ENCODE measurements around the gene SLX1A.
"Not testable (repeated sequence)": the region's sequence is repeated elsewhere in the genome, so short reads cannot be mapped to it uniquely, and the experiment has no call there.

SLX1A gene

GRCh38 chr16:30193615-30194014, at the start of gene SLX1A, which contains the start of gene BOLA2B:
SLX1A (plus strand) TSS chr16:30193875; CDS start chr16:30194085, 210 bp downstream.
BOLA2B (minus strand) TSS chr16:30193666; CDS start chr16:30193595, 71 bp downstream.
- DNase-seq (ENCODE audit: low read depth): not testable (repeated sequence)

GRCh38 chr16:30144017-30144416, 49.7 kb upstream of the SLX1A start:
- DNase-seq (ENCODE audit: low read depth): no peak

GRCh38 chr16:30144917-30145316, 48.8 kb upstream of the SLX1A start:
- no peak for DNase-seq (ENCODE audit: low read depth)

GRCh38 chr16:30145657-30146056, 48.0 kb upstream of the SLX1A start:
- DNase-seq (ENCODE audit: low read depth): no peak

GRCh38 chr16:30147843-30148510, 45.7 kb upstream of the SLX1A start:
- no peak for DNase-seq (ENCODE audit: low read depth)

- DNase-seq (ENCODE audit: low read depth): no peak
These were observed 44.3 kb upstream of the SLX1A start for GRCh38 chr16:30149250-30149930.

GRCh38 chr16:30151091-30151490, 42.6 kb upstream of the SLX1A start:
- DNase-seq (ENCODE audit: low read depth): no peak

GRCh38 chr16:30152517-30152916, 41.2 kb upstream of the SLX1A start:
- DNase-seq (ENCODE audit: low read depth): no peak

GRCh38 chr16:30155188-30155587, 38.5 kb upstream of the SLX1A start:
- DNase-seq (ENCODE audit: low read depth): no peak

GRCh38 chr16:30157214-30157613, 36.5 kb upstream of the SLX1A start:
- no peak for DNase-seq (ENCODE audit: low read depth)

GRCh38 chr16:30163538-30163937, 30.1 kb upstream of the SLX1A start:
- DNase-seq (ENCODE audit: low read depth): no peak

GRCh38 chr16:30166202-30166902, 27.3 kb upstream of the SLX1A start:
- no peak for DNase-seq (ENCODE audit: low read depth)

- not testable (repeated sequence) for DNase-seq (ENCODE audit: low read depth)
These were observed 24.9 kb upstream of the SLX1A start for GRCh38 chr16:30168746-30169145.

- not testable (repeated sequence) for DNase-seq (ENCODE audit: low read depth)
These were observed 24.3 kb upstream of the SLX1A start for GRCh38 chr16:30169416-30169815.

GRCh38 chr16:30170145-30170544, 23.5 kb upstream of the SLX1A start:
- not testable (repeated sequence) for DNase-seq (ENCODE audit: low read depth)

- no peak for DNase-seq (ENCODE audit: low read depth)
These were observed 20.6 kb upstream of the SLX1A start for GRCh38 chr16:30173054-30173453.

GRCh38 chr16:30176876-30177275, 16.8 kb upstream of the SLX1A start:
- not testable (repeated sequence) for DNase-seq (ENCODE audit: low read depth)

- DNase-seq (ENCODE audit: low read depth): no peak
These were observed 14.5 kb upstream of the SLX1A start for GRCh38 chr16:30179195-30179594.

GRCh38 chr16:30179931-30180330, 13.7 kb upstream of the SLX1A start:
- DNase-seq (ENCODE audit: low read depth): no peak

GRCh38 chr16:30180741-30181140, 12.9 kb upstream of the SLX1A start:
- DNase-seq (ENCODE audit: low read depth): no peak

- DNase-seq (ENCODE audit: low read depth): peak; percentile 70
These were observed 10.2 kb upstream of the SLX1A start, which contains the start of gene CORO1A for GRCh38 chr16:30183233-30184095. CORO1A (plus strand) TSS chr16:30183602; CDS start chr16:30185210, 1,608 bp downstream.
